GM18861 (cell line): ENCODE data around the gene PDIK1L.
"Not testable (repeated sequence)": the region's sequence is repeated elsewhere in the genome, so short reads cannot be mapped to it uniquely, and the experiment has no call there.

Source experiments
- ATAC-seq: cut with Tn5 transposase; IDR thresholded peaks from one replicate; pipeline ENCODE4 v1.9.1; 2021; ENCODE audit not compliant: unreplicated experiment

PDIK1L gene

DNA sequence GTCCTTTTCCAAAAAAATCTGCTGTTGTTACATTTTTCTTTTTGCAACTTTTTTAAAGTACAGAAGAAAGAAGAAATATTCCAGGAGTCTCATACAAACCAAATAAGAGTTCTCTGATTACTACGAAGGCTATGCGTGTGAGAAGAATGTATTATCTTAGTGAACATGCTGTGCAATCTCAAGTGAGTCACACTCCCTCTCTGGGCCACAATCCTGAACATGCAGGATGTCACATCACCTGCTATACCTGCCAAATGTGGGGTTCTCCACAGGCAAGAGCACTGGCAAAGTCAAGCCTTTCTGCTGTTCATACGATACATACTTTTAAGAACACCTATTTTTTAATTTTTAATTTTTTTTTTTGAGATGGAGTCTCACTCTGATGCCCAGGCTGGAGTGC, 22.5 kb upstream of the PDIK1L start:
- ATAC-seq: no peak

GRCh38 chr1:26090893-26091292, 20.7 kb upstream of the PDIK1L start:
- no peak for ATAC-seq

- no peak for ATAC-seq
Measured at GRCh38 chr1:26092422-26092821, 19.2 kb upstream of the PDIK1L start.

- ATAC-seq: not testable (repeated sequence)
Measured at GRCh38 chr1:26093569-26093968, 18.1 kb upstream of the PDIK1L start.

- no peak for ATAC-seq
Measured at GRCh38 chr1:26094076-26094669, 17.5 kb upstream of the PDIK1L start.

DNA sequence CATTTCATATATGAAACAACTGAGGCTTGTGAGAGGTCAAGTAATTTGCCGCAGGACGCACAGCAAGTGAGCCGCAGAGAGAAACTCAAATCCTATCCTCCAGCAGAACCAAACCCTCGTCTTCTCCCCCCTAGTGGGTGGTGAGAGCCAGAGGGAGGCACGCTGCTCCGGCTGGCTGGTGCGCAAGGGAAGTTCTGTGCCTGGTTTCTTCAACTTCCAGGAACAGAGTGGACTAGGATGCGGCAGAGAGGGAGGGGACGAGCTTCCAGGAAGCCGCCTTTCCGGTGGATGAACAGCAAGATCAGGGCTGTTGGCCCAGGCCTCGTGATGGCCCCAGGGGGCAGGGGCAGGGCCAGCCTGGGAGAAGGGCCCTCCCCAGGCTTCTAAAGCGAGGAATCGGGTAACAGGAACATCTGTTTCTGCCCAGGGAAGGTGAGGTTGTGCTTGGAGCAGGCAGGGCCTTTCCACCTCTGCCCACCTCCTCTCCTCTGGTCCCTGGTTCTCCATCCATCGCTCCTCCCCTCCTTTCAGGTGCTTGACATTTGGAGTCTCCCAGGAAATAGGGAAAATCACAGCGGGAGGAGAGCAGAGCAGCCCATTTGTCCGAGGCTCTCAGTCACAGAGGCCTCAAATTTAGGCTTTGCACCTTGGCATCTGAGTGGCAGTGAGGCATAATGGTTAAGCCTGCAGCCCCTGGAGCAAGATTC, 16.8 kb upstream of the PDIK1L start:
- no peak for ATAC-seq

DNA sequence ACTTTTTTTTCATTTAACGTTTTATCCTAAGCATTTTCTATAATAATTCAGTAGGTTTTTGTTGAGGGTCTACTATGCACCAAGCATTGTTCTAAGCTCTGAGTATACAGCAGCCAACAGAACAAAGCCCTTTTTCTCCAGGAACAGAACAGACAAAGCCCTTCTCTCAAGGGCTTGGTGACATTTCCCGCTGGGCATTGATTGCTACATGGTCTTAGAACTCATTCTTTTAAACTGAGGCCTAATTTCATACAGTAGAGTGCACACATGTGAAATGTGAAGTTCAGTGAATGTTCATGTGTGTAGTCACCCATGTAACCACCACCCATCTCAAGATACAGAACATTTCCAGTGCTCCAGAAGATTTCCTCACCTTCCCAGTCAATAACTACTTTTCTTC, 15.2 kb upstream of the PDIK1L start:
- ATAC-seq: no peak

DNA sequence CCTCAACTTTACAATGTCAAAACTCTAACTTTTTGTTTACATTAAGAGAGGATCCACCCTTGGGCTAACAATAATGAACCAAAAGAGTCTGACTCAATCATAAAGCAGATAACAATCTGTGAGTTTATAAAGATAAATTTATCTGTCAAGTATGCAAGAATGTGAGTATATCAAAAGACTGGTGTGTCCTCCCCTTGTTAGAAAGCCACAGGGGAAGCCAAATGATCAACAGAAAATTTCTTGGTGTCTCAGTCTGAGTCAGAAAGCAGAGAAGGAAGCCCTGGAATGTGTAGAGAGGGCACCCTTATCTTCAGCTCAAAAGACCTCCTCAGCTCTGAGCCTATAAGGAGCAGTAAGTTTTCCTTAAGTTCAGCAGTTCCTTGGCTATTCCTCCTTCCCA, 13.9 kb upstream of the PDIK1L start:
- ATAC-seq: no peak

DNA sequence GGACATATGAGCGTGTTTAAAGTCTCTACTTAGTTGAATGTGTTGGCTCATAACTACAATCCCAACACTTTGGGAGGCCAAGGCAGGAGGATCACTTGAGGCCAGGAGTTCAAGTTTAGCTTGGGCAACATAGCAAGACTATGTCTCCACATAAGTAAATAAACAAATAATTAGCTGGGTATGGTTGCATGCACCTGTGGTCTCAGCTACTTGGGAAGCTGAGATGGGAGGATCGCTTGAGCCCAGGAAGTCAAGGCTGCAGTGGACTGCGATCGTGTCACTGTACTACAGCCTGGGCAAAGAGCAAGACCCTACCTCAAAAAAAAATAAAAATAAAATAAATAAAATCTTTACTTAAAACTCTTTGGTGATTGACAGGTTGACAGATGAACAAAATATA, 13.0 kb upstream of the PDIK1L start:
- ATAC-seq: no peak

GRCh38 chr1:26099780-26100179, 11.8 kb upstream of the PDIK1L start:
- ATAC-seq: no peak

DNA sequence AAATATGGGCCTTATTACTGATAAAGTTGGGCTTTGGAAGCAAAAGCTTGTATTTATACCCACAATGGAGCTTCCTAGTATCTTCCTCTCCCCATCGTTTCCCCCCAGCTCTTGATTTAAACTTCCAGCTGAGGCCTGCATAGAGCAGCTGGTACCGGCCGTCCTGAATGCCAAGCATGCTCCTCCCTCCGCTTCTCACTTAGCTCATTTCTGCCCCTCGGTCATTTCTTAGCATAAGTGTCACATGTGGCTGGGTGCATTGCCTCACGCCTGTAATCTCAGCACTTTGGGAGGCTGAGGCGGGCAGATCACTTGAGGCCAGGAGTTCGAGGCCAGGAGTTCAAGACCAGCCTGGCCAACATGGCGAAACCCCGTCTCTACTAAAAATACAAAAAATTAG, 11.4 kb upstream of the PDIK1L start:
- not testable (repeated sequence) for ATAC-seq

GRCh38 chr1:26102119-26102518, 9.5 kb upstream of the PDIK1L start:
- no peak for ATAC-seq

DNA sequence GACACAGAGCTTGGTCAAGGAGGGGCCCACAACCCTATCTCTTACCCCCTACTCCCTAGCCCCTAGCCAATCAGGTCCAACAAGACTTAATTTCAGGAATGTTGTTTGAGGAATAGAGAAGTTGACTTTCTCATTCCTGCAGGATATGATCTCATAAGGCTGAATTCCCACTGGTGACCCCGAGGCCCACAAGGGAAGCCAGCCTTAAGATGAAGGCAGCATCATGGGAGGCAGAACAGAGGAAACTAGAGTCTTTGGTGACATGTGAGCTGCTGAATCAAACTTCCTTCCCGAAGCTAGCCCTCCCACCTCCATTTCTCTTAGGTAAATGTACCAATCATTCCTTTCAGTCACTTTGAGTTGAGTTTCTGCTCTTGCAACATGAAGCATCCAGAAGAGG, 9.1 kb upstream of the PDIK1L start:
- ATAC-seq: no peak

- ATAC-seq: not testable (repeated sequence)
Measured at GRCh38 chr1:26105226-26105548, 6.4 kb upstream of the PDIK1L start.

- ATAC-seq: no peak
Measured at GRCh38 chr1:26109229-26110164, 2.1 kb upstream of the PDIK1L start.

DNA sequence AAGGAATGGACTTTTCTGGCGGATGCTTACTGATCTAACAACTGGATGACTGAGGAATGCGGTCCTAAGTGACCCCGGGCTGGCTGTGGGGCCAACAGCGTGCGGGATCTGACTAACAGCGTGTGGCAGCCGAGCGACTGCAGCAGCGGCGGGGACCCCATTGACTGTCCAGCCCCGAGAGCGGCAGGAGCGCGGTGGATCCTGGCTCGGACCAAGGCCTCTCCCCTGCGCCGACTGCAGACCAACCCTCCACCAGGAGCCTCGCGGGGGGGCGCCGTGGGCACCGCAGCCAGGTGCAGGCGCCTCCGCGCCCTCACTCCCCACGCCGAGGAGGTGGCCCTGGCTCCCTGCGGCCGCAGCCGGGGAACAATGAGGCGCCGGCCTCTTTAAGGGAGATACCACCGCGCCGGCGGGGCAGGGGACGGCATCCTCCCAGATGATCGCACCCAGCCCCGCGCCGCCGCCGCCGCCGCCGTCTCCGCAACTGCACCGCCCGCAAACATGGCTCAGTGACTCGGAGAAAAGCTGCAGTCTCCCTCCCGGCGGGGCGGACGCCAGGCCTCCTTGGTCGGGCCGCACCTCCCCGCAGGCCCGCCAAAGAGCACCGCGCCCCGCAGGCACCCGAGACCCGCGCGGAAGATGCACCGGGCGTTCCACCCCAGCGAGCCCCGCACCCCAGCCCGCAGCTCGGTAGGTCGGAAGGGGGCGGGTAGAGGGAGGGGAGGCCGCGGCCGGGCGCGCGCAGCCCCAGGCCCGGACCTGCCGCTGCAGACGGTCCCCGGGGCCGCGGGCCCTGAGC, 694 bp upstream of the PDIK1L start:
- peak; percentile 28 for ATAC-seq

- ATAC-seq: no peak
Measured at GRCh38 chr1:26112407-26112775, 767 bp downstream of the PDIK1L start.

DNA sequence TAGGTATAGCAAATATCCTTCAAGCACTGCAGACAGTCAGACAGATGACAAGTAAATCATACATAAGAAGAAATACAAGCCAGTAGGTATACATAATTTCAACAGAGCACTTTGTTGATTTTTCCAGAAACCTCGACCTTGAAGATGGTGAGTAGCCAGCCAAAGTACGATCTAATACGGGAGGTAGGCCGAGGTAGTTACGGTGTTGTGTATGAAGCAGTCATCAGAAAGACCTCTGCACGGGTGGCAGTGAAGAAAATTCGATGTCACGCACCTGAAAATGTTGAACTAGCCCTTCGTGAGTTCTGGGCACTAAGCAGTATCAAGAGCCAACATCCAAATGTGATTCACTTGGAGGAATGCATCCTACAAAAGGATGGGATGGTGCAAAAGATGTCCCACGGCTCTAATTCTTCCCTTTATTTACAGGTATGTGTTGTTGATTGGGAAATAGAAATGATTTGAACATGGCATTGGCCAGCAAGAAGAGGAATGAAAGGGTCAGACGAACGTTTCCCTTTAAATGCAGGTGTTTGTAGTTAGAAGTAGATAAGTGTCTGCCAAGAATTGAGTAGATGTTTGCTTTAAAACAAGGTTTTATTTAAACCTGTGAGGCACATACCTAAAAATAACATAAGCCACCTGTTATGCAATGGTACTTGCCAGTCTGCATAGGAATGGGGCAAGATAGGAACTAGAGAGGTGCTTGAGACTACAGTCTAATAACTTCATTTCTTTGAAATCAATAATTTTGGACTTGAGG, 2.7 kb downstream of the PDIK1L start:
- no peak for ATAC-seq

GRCh38 chr1:26119892-26120608, 8.4 kb downstream of the PDIK1L start:
- no peak for ATAC-seq
